Neural progenitor cell (in vitro differentiated cells): ENCODE measurements around the gene WNT3A.

Experiments used
- EZH2 ChIP-seq: fragments of 200-600 bp; sonication (generic); IDR thresholded peaks from 2 replicates; pipeline ENCODE4 v1.6.1; 2017; ENCODE audit warnings: antibody characterized with exemption, mild to moderate bottlenecking, moderate library complexity
- EZH2phosphoT487 ChIP-seq: fragments of 200-600 bp; sonication (generic); IDR thresholded peaks from 2 replicates; pipeline ENCODE4 v1.6.1; 2017; ENCODE audit warnings: antibody characterized with exemption
- TF ChIP-seq, protein P1 (sequence below): fragments of 200-600 bp; sonication (generic); IDR thresholded peaks from 2 replicates; pipeline ENCODE4 v1.5.1; 2017; ENCODE audit warnings: antibody characterized with exemption, mild to moderate bottlenecking

DNA sequence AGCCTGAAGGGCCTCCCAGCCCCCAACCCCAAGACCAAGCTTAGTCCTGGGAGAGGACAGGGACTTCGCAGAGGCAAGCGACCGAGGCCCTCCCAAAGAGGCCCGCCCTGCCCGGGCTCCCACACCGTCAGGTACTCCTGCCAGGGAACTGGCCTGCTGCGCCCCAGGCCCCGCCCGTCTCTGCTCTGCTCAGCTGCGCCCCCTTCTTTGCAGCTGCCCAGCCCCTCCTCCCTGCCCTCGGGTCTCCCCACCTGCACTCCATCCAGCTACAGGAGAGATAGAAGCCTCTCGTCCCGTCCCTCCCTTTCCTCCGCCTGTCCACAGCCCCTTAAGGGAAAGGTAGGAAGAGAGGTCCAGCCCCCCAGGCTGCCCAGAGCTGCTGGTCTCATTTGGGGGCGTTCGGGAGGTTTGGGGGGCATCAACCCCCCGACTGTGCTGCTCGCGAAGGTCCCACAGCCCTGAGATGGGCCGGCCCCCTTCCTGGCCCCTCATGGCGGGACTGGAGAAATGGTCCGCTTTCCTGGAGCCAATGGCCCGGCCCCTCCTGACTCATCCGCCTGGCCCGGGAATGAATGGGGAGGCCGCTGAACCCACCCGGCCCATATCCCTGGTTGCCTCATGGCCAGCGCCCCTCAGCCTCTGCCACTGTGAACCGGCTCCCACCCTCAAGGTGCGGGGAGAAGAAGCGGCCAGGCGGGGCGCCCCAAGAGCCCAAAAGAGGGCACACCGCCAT lies 53.8 kb downstream of the WNT3A start:
- TF ChIP-seq, protein P1, sequence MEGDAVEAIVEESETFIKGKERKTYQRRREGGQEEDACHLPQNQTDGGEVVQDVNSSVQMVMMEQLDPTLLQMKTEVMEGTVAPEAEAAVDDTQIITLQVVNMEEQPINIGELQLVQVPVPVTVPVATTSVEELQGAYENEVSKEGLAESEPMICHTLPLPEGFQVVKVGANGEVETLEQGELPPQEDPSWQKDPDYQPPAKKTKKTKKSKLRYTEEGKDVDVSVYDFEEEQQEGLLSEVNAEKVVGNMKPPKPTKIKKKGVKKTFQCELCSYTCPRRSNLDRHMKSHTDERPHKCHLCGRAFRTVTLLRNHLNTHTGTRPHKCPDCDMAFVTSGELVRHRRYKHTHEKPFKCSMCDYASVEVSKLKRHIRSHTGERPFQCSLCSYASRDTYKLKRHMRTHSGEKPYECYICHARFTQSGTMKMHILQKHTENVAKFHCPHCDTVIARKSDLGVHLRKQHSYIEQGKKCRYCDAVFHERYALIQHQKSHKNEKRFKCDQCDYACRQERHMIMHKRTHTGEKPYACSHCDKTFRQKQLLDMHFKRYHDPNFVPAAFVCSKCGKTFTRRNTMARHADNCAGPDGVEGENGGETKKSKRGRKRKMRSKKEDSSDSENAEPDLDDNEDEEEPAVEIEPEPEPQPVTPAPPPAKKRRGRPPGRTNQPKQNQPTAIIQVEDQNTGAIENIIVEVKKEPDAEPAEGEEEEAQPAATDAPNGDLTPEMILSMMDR = no peak
- TF ChIP-seq EZH2phosphoT487 (peak; percentile 59), EZH2 (peak; percentile 68)
